Kidney (tissue), 14 donors: ENCODE measurements around the gene PPP1CA. TPM values are rescaled to one million over a fixed set of nuclear protein-coding genes. Genes with fewer than 3 reads are reported as not detected.

Experiments used
- DNase-seq, 5 donors: peaks; one replicate each; pipeline ENCODE4 v3.0.0-alpha.2; 2013 to 2020
- FAIRE-seq: peaks from 2 replicates; lab custom pipeline; 2012; peaks lifted over from hg19 to GRCh38; lab: Jason Lieb, UNC
- H3K27ac ChIP-seq, 2 donors: one replicate each; pipeline ENCODE4 v1.7.0; 2013; ENCODE audit warnings: low read depth in 2 of 2, low read length in 2 of 2, inconsistent platforms in 1 of 2
- H3K27me3 ChIP-seq: one replicate; pipeline ENCODE4 v1.7.1; 2013; ENCODE audit warnings: low read length, inconsistent platforms; ENCODE audit not compliant: control insufficient read depth, insufficient read depth
- H3K36me3 ChIP-seq, 3 donors: one replicate each; pipeline versions ENCODE4 v1.7.0 to v1.7.1; 2013; ENCODE audit warnings: low read length in 3 of 3, control low read depth in 1 of 3, inconsistent platforms in 1 of 3; ENCODE audit not compliant: insufficient read depth in 3 of 3, control insufficient read depth in 2 of 3
- H3K4me1 ChIP-seq, 3 donors: one replicate each; pipeline versions ENCODE4 v1.7.0 to v1.7.1; 2013; ENCODE audit warnings: low read length in 3 of 3, inconsistent platforms in 1 of 3, low read depth in 1 of 3; ENCODE audit not compliant: control insufficient read depth in 2 of 3, insufficient read depth in 2 of 3
- H3K4me3 ChIP-seq, 3 donors: one replicate each; pipeline versions ENCODE4 v1.7.0 to v1.8.1; 2013; ENCODE audit warnings: low read length in 3 of 3, control low read depth in 1 of 3, inconsistent platforms in 1 of 3
- H3K9ac ChIP-seq, 3 donors: one replicate each; pipeline versions ENCODE4 v1.7.0 to v1.7.1; 2013; ENCODE audit warnings: low read length in 3 of 3, control low read depth in 1 of 3, inconsistent platforms in 1 of 3
- H3K9me3 ChIP-seq, 3 donors: one replicate each; pipeline versions ENCODE4 v1.7.0 to v1.7.1; 2013; ENCODE audit warnings: low read length in 3 of 3, control low read depth in 1 of 3, inconsistent platforms in 1 of 3; ENCODE audit not compliant: control insufficient read depth in 2 of 3, insufficient read depth in 1 of 3
- intact Hi-C: fragments of 100-400 bp; cut with DNase I; formaldehyde crosslinking; loops from one replicate; pipeline ENCODE4 v1.11.1; 2022
- polyA plus RNA-seq: library from polyadenylated mRNA; stranded (reverse); fragments of 350-450 nt; fragmentation: Illumina TruSeq; extraction: RNeasy Lipid Tissue Mini Kit (QIAGEN cat#74804); gene quantifications from one replicate; pipeline ENCODE4 v1.2.3, GENCODE V29; 2014; ENCODE audit warnings: low read depth, low replicate concordance; ENCODE audit not compliant: insufficient read depth
- total RNA-seq: library from RNA; stranded (reverse); fragmentation: NEBNext Ultra II Directional; extraction: Animal tissue kit (Norgen Biotek cat#: 25700); gene quantifications from one replicate; pipeline ENCODE4 v1.2.1, GENCODE V29; 2021
- TF ChIP-seq, protein P1 (sequence below): IDR thresholded peaks from 3 replicates; pipeline ENCODE4 v1.5.1; 2012; ENCODE audit warnings: mild to moderate bottlenecking, moderate library complexity, borderline replicate concordance; ENCODE audit not compliant: insufficient read depth; ENCODE audit errors: extremely low read depth
- donor health status: control.
- donor health status: control.
- donor health status: control.
- donor health status: control.
- donor health status: control.
- donor health status: DM: yes; HTN: yes; CAD: no.
- donor health status: Normal renal cell carcinoma (clear cell type).

Gene PPP1CA
- total and polyA plus RNA-seq, 2 donors from 2014 or later = 155 to 210 TPM

DNA sequence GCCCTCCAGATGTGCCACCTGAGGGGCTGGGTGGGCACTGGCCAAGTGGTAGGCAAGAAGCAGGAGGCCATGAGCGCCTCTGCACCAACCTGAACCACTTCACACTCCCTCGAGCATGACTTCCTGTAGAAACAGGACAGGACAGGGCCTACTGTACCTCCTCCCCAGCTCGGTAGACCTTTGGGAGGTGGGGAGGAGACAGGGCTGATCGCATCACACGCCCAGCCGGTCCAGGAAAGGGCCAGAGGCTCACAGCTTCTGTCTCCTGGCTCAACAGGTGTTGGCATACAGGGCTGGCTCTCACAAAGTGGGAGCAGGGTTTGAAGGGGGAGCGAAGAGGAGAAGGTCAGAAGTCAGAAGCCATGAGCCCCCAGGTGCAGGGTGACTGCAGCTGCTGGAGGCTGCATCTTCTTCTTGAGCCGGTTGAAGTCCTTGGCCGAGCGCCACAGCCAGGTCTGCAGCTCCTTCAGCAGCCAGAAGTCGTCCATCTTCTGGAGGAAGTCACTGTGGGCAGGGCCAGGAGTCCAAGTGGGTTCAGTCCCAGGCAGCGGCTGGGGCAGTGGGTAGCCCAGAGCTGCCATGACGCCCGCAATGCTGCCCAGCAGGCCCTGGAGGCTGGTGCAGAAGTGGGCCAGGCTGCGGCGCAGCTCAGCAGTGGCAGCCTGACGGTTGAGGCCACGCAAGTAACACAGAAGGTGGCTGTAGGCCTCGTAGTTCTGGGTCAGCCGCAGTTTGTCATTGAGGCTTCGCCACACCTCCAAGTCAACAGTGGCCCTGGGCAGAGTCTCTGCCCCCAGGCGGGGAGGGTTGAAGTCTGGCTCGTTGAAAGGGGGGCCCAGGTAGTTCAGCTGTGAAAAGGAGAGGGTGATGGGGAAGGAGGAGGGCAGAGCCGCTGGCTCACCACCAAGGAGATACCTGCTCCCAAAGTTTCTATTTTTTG is 36.6 kb downstream of the PPP1CA start:
- Histone ChIP-seq H3K36me3 (peaks cover 0 to 3% (median 0%) of the 10 kb centered on the region in 3 donors), H3K4me1 (peaks cover 2 to 14% (median 7%) of the 10 kb centered on the region in 3 donors), H3K9me3 (no peaks in the 10 kb centered on the region), H3K27ac (peak overlapping the region in 1 of 2 donors; percentile 2), H3K27me3 (no peaks in the 10 kb centered on the region), H3K9ac (no peak overlapping the region), H3K4me3 (no peak overlapping the region)
- TF ChIP-seq, protein P1, sequence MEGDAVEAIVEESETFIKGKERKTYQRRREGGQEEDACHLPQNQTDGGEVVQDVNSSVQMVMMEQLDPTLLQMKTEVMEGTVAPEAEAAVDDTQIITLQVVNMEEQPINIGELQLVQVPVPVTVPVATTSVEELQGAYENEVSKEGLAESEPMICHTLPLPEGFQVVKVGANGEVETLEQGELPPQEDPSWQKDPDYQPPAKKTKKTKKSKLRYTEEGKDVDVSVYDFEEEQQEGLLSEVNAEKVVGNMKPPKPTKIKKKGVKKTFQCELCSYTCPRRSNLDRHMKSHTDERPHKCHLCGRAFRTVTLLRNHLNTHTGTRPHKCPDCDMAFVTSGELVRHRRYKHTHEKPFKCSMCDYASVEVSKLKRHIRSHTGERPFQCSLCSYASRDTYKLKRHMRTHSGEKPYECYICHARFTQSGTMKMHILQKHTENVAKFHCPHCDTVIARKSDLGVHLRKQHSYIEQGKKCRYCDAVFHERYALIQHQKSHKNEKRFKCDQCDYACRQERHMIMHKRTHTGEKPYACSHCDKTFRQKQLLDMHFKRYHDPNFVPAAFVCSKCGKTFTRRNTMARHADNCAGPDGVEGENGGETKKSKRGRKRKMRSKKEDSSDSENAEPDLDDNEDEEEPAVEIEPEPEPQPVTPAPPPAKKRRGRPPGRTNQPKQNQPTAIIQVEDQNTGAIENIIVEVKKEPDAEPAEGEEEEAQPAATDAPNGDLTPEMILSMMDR = no peak
- FAIRE-seq = no peak
- intact Hi-C loops = no loop called here
- DNase-seq = no peak

DNA sequence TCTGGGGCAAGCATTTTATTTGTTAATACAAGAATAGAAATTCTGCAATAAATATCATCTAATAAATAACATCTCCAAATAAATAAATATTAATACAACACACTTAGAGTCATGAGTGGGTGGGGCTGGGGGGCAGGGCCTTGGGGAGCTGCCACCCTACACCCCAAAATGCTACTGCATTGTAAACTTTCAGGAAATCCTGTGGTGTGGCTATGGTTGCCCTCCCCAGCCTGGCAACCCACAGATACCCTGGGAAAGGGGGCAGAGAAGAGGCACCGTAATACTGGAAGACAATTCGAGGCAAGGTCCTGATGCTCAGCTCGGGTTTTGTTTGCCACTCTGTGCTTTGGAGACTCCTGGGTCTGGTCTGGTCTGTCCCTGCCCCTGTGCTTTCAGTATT is 37.5 kb downstream of the PPP1CA start:
- no peak for DNase-seq
- Histone ChIP-seq H3K36me3 (peaks cover 0 to 3% (median 0%) of the 10 kb centered on the region in 3 donors), H3K4me3 (no peak overlapping the region), H3K9me3 (no peaks in the 10 kb centered on the region), H3K27me3 (no peaks in the 10 kb centered on the region), H3K27ac (no peak overlapping the region), H3K9ac (no peak overlapping the region), H3K4me1 (peaks cover 2 to 14% (median 3%) of the 10 kb centered on the region in 3 donors)
- no peak for FAIRE-seq
- intact Hi-C loops = no loop called here
- TF ChIP-seq, protein P1 = no peak

DNA sequence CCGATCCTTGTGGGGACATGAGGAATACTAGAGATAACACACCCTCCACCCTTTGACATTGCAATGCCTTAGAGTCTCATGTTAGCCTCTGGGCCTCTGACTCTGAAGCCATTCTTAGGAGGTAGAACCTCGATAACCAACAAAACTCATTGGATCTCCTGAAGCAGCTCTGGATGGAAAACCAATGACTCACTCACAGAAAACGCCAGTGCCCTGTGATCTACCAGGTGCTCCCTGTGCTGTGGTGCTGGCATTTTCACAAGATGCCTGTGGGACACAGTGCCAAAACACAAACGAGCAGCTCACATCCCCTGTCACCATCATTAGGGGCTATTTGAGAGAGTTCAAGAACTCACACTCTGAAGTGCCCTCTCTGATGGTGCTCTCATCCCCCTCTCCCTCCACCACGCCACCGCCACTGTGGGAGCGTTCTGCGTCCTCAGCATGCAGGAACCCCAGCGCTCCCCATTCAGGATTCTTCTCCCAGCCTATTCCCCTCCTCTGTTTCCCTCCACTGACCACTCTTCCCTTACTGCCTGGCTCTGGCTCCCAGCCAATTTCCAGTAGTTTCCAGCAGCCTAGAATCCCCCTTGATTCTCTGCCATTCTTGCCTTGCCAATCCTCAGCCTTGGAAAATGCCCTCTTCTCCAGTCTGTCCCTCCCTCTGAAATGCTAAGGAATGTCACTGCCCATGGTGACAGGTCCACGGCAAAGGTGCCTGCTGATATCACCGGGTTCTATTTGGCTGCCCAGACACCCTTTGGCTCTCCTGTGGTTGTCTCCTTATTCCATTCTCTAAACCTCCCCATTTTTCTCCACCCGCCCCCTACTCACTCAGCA is 43.6 kb downstream of the PPP1CA start:
- no peak for DNase-seq
- TF ChIP-seq, protein P1 = no peak
- Histone ChIP-seq H3K36me3 (no peaks in the 10 kb centered on the region), H3K9me3 (no peaks in the 10 kb centered on the region), H3K27ac (no peak overlapping the region), H3K4me1 (peaks cover 2 to 34% (median 29%) of the 10 kb centered on the region in 3 donors), H3K27me3 (no peaks in the 10 kb centered on the region), H3K9ac (peak overlapping the region in 1 of 3 donors; percentile 53), H3K4me3 (no peak overlapping the region)
- FAIRE-seq = no peak
- intact Hi-C loops = no loop called here
